ENCODE data around the gene BSND. TPM values are rescaled to one million over a fixed set of nuclear protein-coding genes. Genes with fewer than 3 reads are reported as not detected.
A peak's percentile ranks its signal among the peaks of the same experiment; 100 is the strongest.

BSND gene
- polyA plus RNA-seq, 1 donor (not counting 4 experiments of a cell fraction or from before 2014, with no cell fraction given): not detected

DNA sequence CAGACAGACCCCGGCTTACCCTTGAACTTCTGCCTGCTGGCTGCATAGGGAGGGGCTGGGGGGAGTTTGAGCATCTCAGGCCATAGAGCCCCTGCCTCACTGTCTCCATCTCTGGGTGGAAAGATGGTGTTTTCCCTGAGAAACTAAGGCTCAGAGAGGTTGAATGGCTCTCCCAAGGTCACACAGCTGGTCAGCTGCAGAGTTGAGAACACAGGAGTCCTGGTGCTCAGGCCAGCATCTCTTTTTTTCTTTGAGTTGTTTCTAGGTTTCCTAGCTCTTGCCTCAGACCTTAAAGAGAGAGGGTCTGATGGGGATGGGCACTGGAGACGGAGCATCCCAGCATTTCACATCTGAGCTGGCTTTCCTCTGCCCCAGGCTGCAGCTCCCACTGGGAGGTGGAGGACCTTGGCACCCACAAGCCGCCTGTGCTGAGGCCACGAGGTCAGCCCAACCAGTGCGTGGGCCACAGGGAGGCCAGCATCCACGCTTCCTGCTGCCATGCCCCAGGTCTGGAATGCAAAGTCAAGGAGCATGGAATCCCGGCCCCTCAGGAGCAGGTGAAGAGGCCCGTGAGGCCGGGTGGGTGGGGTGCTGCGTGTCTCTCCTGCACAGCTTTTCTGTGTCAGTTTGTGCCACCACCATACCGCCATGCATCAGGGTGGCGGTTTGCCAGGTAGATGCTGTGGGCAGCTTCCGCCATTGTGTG lies 62.4 kb downstream of the BSND start:
- Histone ChIP-seq H3K9me1 (ENCODE audit: control insufficient read depth, extremely low read depth, insufficient read depth, low read length) (no peaks in the 10 kb centered on the region), H3K36me3 (ENCODE audit: control insufficient read depth in 2 of 2, extremely low read depth in 1 of 2, insufficient read depth in 2 of 2, low read length in 2 of 2) (peaks cover 60 to 73% of the 10 kb centered on the region in 2 experiments), H4K20me1 (ENCODE audit: control insufficient read depth, extremely low read depth, insufficient read depth, low read length) (peaks cover 5% of the 10 kb centered on the region), H3K27me3 (ENCODE audit: control insufficient read depth, extremely low read depth, insufficient read depth, low read length) (no peaks in the 10 kb centered on the region), H3K4me3 (ENCODE audit: control insufficient read depth in 2 of 3, extremely low read depth in 1 of 3, insufficient read depth in 2 of 3, low read depth in 1 of 3, low read length in 3 of 3) (no peak overlapping the region), H3K9ac (ENCODE audit: control insufficient read depth, extremely low read depth, insufficient read depth, low read length) (no peak overlapping the region), H3K79me2 (ENCODE audit: control insufficient read depth, insufficient read depth, low read length) (peaks cover 16% of the 10 kb centered on the region), H3K27ac (ENCODE audit: control insufficient read depth, insufficient read depth, low read length) (peak overlapping the region; percentile 13), H3K9me3 (ENCODE audit: control insufficient read depth, low read depth, low read length) (no peaks in the 10 kb centered on the region), H3K4me1 (ENCODE audit: control insufficient read depth, extremely low read depth, insufficient read depth, low read length) (peaks cover 18% of the 10 kb centered on the region), H3K4me2 (ENCODE audit: control insufficient read depth, extremely low read depth, insufficient read depth, low read depth, low read length) (no peak overlapping the region), H2AFZ (ENCODE audit: control insufficient read depth, low read length) (no peak overlapping the region)
- no peak for TF ChIP-seq EZH2 (IDR thresholded peaks at IDR 0.05; ENCODE audit: low read length)
- TF ChIP-seq, protein P1, sequence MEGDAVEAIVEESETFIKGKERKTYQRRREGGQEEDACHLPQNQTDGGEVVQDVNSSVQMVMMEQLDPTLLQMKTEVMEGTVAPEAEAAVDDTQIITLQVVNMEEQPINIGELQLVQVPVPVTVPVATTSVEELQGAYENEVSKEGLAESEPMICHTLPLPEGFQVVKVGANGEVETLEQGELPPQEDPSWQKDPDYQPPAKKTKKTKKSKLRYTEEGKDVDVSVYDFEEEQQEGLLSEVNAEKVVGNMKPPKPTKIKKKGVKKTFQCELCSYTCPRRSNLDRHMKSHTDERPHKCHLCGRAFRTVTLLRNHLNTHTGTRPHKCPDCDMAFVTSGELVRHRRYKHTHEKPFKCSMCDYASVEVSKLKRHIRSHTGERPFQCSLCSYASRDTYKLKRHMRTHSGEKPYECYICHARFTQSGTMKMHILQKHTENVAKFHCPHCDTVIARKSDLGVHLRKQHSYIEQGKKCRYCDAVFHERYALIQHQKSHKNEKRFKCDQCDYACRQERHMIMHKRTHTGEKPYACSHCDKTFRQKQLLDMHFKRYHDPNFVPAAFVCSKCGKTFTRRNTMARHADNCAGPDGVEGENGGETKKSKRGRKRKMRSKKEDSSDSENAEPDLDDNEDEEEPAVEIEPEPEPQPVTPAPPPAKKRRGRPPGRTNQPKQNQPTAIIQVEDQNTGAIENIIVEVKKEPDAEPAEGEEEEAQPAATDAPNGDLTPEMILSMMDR (optimal IDR thresholded peaks at IDR 0.05 in 1 of 3, IDR thresholded peaks at IDR 0.05 in 1 of 3, conservative IDR thresholded peaks at IDR 0.05 in 1 of 3; ENCODE audit: extremely low read depth in 1 of 3, insufficient read depth in 2 of 3, low read length in 3 of 3): no peak
- dilution Hi-C loops (cut with MboI; ENCODE audit: extremely low pct_ligation_motif_present, low sequenced_read_pairs): no loop called here
- no peak for FAIRE-seq
- DNase-seq (ENCODE audit: low read depth, low spot score): no peak

Other genes with a start within 250 kb of the BSND start
- 2.7 to 4.3 TPM (median 3.0 TPM) in 3 replicates for gene PARS2, start 234.4 kb upstream of the BSND start, polyA plus RNA-seq
- 5.1 to 8.0 TPM (median 7.2 TPM) in 3 replicates for gene TTC22, start 197.6 kb upstream of the BSND start, polyA plus RNA-seq
- 363 to 515 TPM (median 434 TPM) in 3 replicates for gene DHCR24, start 111.7 kb upstream of the BSND start, polyA plus RNA-seq
- 0.49 to 1.1 TPM (median 1.0 TPM) in 3 replicates for gene TMEM61, start 18.3 kb upstream of the BSND start, polyA plus RNA-seq
- 56.0 to 86.2 TPM (median 61.7 TPM) in 3 replicates for gene PCSK9, start 40.6 kb downstream of the BSND start, polyA plus RNA-seq
- gene USP24, start 216.4 kb downstream of the BSND start, polyA plus RNA-seq: 15.4 to 22.5 TPM (median 17.1 TPM) in 3 replicates